GM23338 (cell line): ENCODE measurements around the gene SH2D2A. TPM values are rescaled to one million over a fixed set of nuclear protein-coding genes. Genes with fewer than 3 reads are reported as not detected.

Experiments used
- ATAC-seq: fragments of 200-7000 bp; cut with Tn5 transposase; 3 replicates; pipeline ENCODE4 v1.9.1; 2020
- DNase-seq: peaks from one replicate; pipeline ENCODE4 v3.0.0-alpha.2; 2015; ENCODE audit warnings: low spot score
- H2AFZ ChIP-seq: fragments of 200-600 bp; sonication (generic); 2 replicates; pipeline ENCODE4 v1.8.0; 2016; ENCODE audit warnings: antibody characterized with exemption, mild to moderate bottlenecking, moderate library complexity
- H3F3A ChIP-seq: fragments of 200-600 bp; sonication (generic); replicated peaks from 2 replicates; pipeline ENCODE4 v1.8.0; 2017; ENCODE audit warnings: antibody characterized with exemption, mixed run types, low read depth
- H3K27ac ChIP-seq: fragments of 200-600 bp; sonication (generic); 2 replicates; pipeline ENCODE4 v1.6.1; 2016; ENCODE audit warnings: low read depth
- H3K27me3 ChIP-seq: fragments of 200-600 bp; sonication (generic); 2 replicates; pipeline ENCODE4 v1.8.0; 2016; ENCODE audit warnings: mild to moderate bottlenecking, mixed run types, moderate library complexity; ENCODE audit not compliant: insufficient read depth
- H3K36me3 ChIP-seq: fragments of 200-600 bp; sonication (generic); 2 replicates; pipeline ENCODE4 v1.8.0; 2016; ENCODE audit warnings: mild to moderate bottlenecking; ENCODE audit not compliant: insufficient read depth
- H3K4me1 ChIP-seq: fragments of 200-600 bp; sonication (generic); 2 replicates; pipeline ENCODE4 v1.8.0; 2016; ENCODE audit warnings: mild to moderate bottlenecking, moderate library complexity; ENCODE audit not compliant: insufficient read depth
- H3K4me2 ChIP-seq: fragments of 200-600 bp; sonication (generic); 2 replicates; pipeline ENCODE4 v1.7.1; 2017; ENCODE audit warnings: mixed run types
- H3K4me3 ChIP-seq: fragments of 200-600 bp; sonication (generic); 2 replicates; pipeline ENCODE4 v1.6.1; 2016; ENCODE audit warnings: mixed run types
- H3K79me2 ChIP-seq: fragments of 200-600 bp; sonication (generic); replicated peaks from 2 replicates; pipeline ENCODE4 v1.8.0; 2017; ENCODE audit warnings: mild to moderate bottlenecking; ENCODE audit not compliant: insufficient read depth
- H3K9me2 ChIP-seq: fragments of 200-600 bp; sonication (generic); 2 replicates; pipeline ENCODE4 v1.8.0; 2017; ENCODE audit not compliant: insufficient read depth
- H4K20me1 ChIP-seq: fragments of 200-600 bp; sonication (generic); replicated peaks from 2 replicates; pipeline ENCODE4 v1.8.0; 2017; ENCODE audit warnings: mild to moderate bottlenecking; ENCODE audit not compliant: insufficient read depth
- H3K27ac Mint-ChIP-seq: 2 replicates; pipeline ENCODE4 v1.8.0; 2020; ENCODE audit warnings: inconsistent platforms, mild to moderate bottlenecking, moderate library complexity, mixed read lengths
- H3K27me3 Mint-ChIP-seq: 3 replicates; pipeline ENCODE4 v1.8.0; 2022; ENCODE audit warnings: low read depth, mild to moderate bottlenecking, moderate library complexity, mixed read lengths, inconsistent platforms; ENCODE audit not compliant: insufficient read depth, poor library complexity
- H3K36me3 Mint-ChIP-seq: 3 replicates; pipeline ENCODE4 v1.8.0; 2021; ENCODE audit warnings: low read depth, mild to moderate bottlenecking, inconsistent platforms, moderate library complexity, mixed read lengths
- H3K4me1 Mint-ChIP-seq: 3 replicates; pipeline ENCODE4 v1.8.0; 2020; ENCODE audit warnings: mild to moderate bottlenecking, inconsistent platforms, mixed read lengths
- H3K4me3 Mint-ChIP-seq: 3 replicates; pipeline ENCODE4 v1.8.0; 2021; ENCODE audit warnings: moderate library complexity, mild to moderate bottlenecking, inconsistent platforms, mixed read lengths
- H3K9me3 Mint-ChIP-seq: 3 replicates; pipeline ENCODE4 v1.8.0; 2020; ENCODE audit warnings: moderate library complexity, mild to moderate bottlenecking, inconsistent platforms, mixed read lengths
- CREB1 ChIP-seq: fragments of 250-450 bp; sonication (Bioruptor Pico); IDR thresholded peaks from 2 replicates; pipeline ENCODE4 v1.5.0; 2020; ENCODE audit warnings: low read depth, mild to moderate bottlenecking, moderate library complexity
- CTCF ChIP-seq, 2 experiments: fragments of 200-600 bp in 1 of 2; sonication (generic) in 1 of 2; conservative IDR thresholded peaks; 2 replicates each; pipeline versions ENCODE4 v1.5.1 to v1.6.1; 2016 to 2017; ENCODE audit warnings: antibody characterized with exemption in 2 of 2, low read depth in 2 of 2, mild to moderate bottlenecking in 2 of 2, moderate library complexity in 1 of 2
- NANOG ChIP-seq: IDR thresholded peaks from 2 replicates; pipeline ENCODE4 v1.6.1; 2016; ENCODE audit warnings: antibody characterized with exemption, borderline replicate concordance
- REST ChIP-seq: IDR thresholded peaks from one replicate; pipeline ENCODE4 v1.6.1; 2018; ENCODE audit warnings: antibody characterized with exemption; ENCODE audit not compliant: unreplicated experiment
- STAT1 ChIP-seq: IDR thresholded peaks from one replicate; pipeline ENCODE4 v1.6.1; 2016; ENCODE audit warnings: antibody characterized with exemption; ENCODE audit not compliant: unreplicated experiment
- polyA plus RNA-seq: library from polyadenylated mRNA; unstranded; fragments of >200 nt; fragmentation: Nextera tagmentation; extraction: Ambion mirVana; gene quantifications from 2 replicates; pipeline ENCODE4 v1.2.1, GENCODE V29; 2016
- total RNA-seq: library from RNA; depleted of rRNA; stranded (reverse); fragments of >200 nt; shearing (Covaris generic); gene quantifications from 2 replicates; pipeline ENCODE4 v1.2.3, GENCODE V29; 2014

The SH2D2A gene
- total and polyA plus RNA-seq, 2 experiments from 2014 or later = 5.5 to 11.5 TPM

DNA sequence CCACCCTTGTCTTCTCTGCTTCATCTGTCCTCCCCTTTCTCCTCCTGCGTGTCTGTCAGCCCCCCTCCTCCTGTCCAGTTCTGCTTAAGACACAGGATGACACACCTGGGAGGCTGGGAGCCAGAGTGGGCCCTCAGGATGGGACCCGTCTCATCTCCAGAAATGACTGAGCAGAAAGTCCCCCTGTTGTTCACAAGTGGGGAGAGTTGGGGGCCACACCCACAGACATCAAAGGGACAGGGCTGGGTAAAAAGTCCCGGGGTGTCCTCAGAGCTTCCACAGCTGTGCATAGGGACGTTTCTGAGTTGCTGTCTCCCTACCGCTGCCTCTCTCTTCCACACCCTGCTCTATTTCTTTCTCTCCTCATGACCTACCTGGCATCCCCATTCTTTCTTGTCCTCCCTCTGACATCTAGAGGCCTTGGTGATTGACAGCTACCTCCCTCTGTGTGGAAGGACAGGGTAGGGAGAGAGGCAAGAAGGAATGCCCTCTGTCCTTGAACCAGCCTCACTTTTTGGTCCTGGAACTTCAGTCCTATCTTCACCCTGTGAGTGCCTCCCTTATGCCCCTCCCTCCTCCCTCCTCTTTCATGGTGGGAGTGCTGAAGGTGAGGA is 19.5 kb upstream of the SH2D2A start:
- no peaks in the 10 kb centered on the region for H3K36me3 Mint-ChIP-seq

More for the DNA sequence above, 19.5 kb upstream of the SH2D2A start:
- H2AFZ ChIP-seq = no peak overlapping the region
- H3K27ac ChIP-seq = no peak overlapping the region
- no peaks in the 10 kb centered on the region for H4K20me1 ChIP-seq
- no peaks in the 10 kb centered on the region for H3K36me3 ChIP-seq
- TF ChIP-seq CTCF (conservative IDR thresholded peaks at IDR 0.05; ENCODE audit: low read depth in 2 of 2) = no peak
- TF ChIP-seq STAT1 = no peak
- TF ChIP-seq REST = no peak
- no peak for TF ChIP-seq NANOG
- no peak for TF ChIP-seq CREB1
- no peak overlapping the region; the same call in 1 of the 2 replicates for H3K27ac Mint-ChIP-seq
- no peak overlapping the region for H3K4me3 Mint-ChIP-seq
- peaks cover 12% of the 10 kb centered on the region for H3K4me1 Mint-ChIP-seq
- H3K4me3 ChIP-seq = no peak overlapping the region
- no peaks in the 10 kb centered on the region for H3K9me3 Mint-ChIP-seq
- DNase-seq (no peak), ATAC-seq (no peak)
- H3K79me2 ChIP-seq = no peaks in the 10 kb centered on the region
- peaks cover 21% of the 10 kb centered on the region for H3K27me3 Mint-ChIP-seq
- peaks cover 33% of the 10 kb centered on the region; the same call in 1 of the 2 replicates for H3K27me3 ChIP-seq
- peaks cover 7% of the 10 kb centered on the region; the same call in 1 of the 2 replicates for H3K4me1 ChIP-seq
- no peak overlapping the region for H3K4me2 ChIP-seq
- no peaks in the 10 kb centered on the region for H3K9me2 ChIP-seq
- H3F3A ChIP-seq = no peaks in the 10 kb centered on the region
